ENCODE results near the gene TEX48.

TEX48 gene

DNA sequence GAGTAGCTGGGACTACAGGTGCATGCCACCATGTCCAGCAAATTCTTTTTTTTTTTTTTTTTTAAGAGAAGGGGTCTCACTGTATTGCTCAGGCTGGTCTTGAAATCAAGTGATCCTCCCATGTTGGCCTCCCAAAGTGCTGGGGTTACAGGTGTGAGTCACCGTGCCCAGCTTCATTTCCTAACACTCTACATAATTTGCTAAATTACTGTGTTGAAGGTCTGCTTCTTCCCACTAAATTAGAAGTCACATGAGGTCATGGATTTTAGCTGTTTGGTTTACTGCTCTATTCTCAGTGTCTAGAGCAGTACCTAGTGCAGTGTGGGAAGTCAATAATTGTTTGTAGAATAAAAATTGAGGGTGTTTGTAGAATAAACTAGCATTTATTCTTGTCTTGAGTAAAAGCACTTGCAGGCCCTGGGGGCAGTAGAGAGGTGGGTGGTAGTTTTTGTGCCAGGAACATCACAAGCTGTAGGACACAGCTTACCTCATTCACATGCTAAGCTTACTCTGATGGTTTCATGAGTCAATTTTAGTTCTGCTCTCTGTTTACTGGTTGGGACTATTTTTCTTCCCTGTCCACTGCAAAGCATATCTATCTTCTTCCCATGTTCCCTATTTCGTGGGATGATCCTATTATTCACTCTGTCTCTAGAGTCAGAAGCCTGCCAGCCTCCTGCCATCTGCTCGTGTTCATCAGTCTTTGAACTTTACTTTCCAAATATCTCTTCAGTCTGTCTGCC lies 7.0 kb downstream of the TEX48 start:
- DNase-seq (ENCODE audit: low spot score in 2 of 2) (no peak), ATAC-seq (replicated peaks; ENCODE audit: extremely low read depth, poor library complexity, severe bottlenecking) (no peak)
- H3K27ac Mint-ChIP-seq (ENCODE audit: low read depth) = no peak overlapping the region
- no peak overlapping the region for H3K4me3 Mint-ChIP-seq
- H3K36me3 Mint-ChIP-seq (ENCODE audit: insufficient read depth) = no peaks in the 10 kb centered on the region
- no peaks in the 10 kb centered on the region for H3K9me3 Mint-ChIP-seq
- no peaks in the 10 kb centered on the region for H3K4me1 Mint-ChIP-seq
- no peaks in the 10 kb centered on the region for H3K27me3 Mint-ChIP-seq

DNA sequence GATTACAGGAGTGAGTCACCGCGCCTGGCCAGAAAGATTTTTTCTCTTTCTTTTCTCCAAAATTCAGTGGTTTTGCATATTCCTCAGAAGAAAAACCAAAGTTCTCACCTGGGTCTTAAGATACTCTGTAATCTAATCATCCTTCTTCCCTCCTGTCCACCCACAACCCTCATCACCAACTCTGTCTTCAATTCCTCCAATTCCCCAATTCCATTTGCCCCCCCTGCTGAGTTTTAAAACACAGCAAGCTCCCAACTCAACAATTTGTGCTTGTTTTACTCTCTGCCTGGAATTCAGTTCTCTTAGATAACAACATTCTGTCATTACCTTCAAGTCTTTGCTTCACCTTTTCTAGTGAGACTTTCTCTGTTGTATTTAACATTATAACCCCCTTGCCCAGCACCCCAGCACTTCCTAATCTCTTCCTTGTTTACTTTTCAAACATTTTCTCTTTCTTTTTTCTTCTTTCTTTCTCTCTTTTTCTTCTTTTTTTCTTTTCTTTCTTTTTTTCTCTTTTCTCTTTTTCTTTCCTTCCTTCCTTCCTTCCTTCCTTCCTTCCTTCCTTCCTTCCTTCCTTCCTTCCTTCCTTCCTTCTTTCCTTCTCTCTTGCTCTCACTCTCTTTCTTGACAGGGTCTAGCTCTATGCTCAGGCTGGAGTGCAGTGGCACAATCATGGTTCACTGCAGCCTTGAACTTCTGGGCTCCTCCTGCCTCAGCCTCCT lies 7.8 kb downstream of the TEX48 start:
- no peak overlapping the region for H3K4me3 Mint-ChIP-seq
- ATAC-seq (replicated peaks; ENCODE audit: extremely low read depth, poor library complexity, severe bottlenecking) (no peak), DNase-seq (ENCODE audit: low spot score in 2 of 2) (no peak)
- H3K27me3 Mint-ChIP-seq = no peaks in the 10 kb centered on the region
- H3K9me3 Mint-ChIP-seq = no peaks in the 10 kb centered on the region
- no peak overlapping the region for H3K27ac Mint-ChIP-seq (ENCODE audit: low read depth)
- H3K36me3 Mint-ChIP-seq (ENCODE audit: insufficient read depth) = no peaks in the 10 kb centered on the region
- H3K4me1 Mint-ChIP-seq = no peaks in the 10 kb centered on the region

DNA sequence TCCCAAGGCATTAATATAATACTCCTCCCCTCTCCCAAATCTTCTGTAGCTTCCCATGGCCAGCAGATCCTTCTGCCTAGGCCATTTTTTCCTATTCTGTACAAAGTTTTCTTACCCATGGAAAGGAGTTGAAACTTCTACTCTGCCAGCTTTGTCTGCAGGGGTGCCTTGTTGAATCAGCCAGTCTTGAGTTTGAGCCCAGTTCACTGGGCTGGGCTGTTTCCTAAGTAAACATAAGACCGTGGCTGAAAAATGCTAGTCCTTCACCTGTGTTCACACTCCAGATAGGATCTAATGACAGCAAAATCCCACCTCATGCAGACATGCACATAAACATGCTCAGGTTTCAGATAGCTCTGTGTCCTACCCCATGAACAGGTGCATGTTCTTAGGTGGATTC lies 10.4 kb downstream of the TEX48 start:
- Mint-ChIP-seq H3K9me3 (no peaks in the 10 kb centered on the region), H3K27ac (ENCODE audit: low read depth) (no peak overlapping the region), H3K27me3 (no peaks in the 10 kb centered on the region), H3K4me1 (no peaks in the 10 kb centered on the region), H3K36me3 (ENCODE audit: insufficient read depth) (no peaks in the 10 kb centered on the region), H3K4me3 (no peak overlapping the region)
- no peak for ATAC-seq (replicated peaks; ENCODE audit: extremely low read depth, poor library complexity, severe bottlenecking)
- DNase-seq (ENCODE audit: low spot score in 2 of 2) = no peak

DNA sequence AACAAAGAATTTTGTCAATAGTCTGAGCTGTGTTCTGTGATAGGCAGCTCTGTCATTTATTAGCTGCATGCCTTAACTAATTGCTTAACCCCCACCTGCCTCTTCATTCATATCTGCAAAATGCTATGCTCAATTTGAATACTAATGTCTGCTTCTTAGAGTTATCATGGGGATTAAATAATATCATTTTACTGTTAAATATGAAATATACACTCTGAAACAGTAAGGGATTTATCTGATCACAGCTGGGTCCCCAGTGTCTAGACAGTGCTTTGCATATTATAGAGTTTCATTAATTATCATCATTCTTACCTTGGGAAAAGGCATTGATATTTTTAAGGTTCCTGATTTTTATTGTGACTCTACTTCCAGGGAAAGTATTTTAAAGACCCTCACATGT lies 12.0 kb downstream of the TEX48 start:
- DNase-seq (ENCODE audit: low spot score in 2 of 2) (no peak), ATAC-seq (replicated peaks; ENCODE audit: extremely low read depth, poor library complexity, severe bottlenecking) (no peak)
- H3K4me1 Mint-ChIP-seq = no peaks in the 10 kb centered on the region
- no peak overlapping the region for H3K27ac Mint-ChIP-seq (ENCODE audit: low read depth)
- no peaks in the 10 kb centered on the region for H3K36me3 Mint-ChIP-seq (ENCODE audit: insufficient read depth)
- peaks cover 10% of the 10 kb centered on the region for H3K27me3 Mint-ChIP-seq
- no peak overlapping the region for H3K4me3 Mint-ChIP-seq
- H3K9me3 Mint-ChIP-seq = no peaks in the 10 kb centered on the region

DNA sequence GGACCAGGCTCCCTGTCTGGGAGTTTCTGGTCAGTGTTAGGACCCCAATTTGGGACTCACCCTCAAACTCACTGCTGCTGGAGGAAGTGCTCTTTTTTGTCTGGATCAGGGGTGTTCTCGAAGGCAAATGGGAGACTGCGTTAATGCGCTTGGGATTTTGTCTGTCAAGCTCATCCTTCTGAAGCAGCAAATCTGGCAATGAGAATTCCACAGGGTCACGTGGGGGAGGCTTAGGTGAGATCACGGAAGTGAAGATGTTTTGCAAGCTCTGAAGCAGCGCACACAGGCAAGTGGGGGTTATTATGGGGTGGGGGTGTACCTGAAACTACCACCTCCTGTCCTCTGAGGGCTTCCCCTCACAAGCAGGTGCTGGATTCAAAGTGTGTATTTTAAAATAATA lies 13.8 kb downstream of the TEX48 start:
- no peaks in the 10 kb centered on the region for H3K4me1 Mint-ChIP-seq
- ATAC-seq (replicated peaks; ENCODE audit: extremely low read depth, poor library complexity, severe bottlenecking) (no peak), DNase-seq (ENCODE audit: low spot score in 2 of 2) (no peak)
- H3K4me3 Mint-ChIP-seq = no peak overlapping the region
- H3K36me3 Mint-ChIP-seq (ENCODE audit: insufficient read depth) = no peaks in the 10 kb centered on the region
- H3K27ac Mint-ChIP-seq (ENCODE audit: low read depth) = no peak overlapping the region
- peaks cover 22% of the 10 kb centered on the region for H3K27me3 Mint-ChIP-seq
- no peaks in the 10 kb centered on the region for H3K9me3 Mint-ChIP-seq

DNA sequence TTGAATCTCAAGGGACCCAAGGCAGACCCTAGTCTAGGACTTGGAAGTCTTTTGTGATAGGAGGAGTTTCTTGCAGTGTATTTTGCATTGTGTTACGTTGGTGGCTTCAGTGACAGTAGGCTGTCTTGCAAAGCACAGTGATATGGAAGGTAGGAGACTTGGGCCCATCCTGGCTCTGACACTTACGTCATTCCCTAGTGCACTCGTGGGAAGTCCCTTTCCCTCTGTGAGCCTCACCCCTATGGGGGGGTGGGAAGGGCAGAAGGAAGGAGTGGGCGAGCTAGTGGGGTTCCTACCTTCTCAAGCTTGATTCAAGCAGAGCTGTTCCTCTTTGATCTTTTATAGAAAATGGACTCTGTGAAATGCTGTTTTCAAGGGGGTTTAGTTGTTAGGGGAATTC lies 15.1 kb downstream of the TEX48 start:
- no peaks in the 10 kb centered on the region for H3K36me3 Mint-ChIP-seq (ENCODE audit: insufficient read depth)
- peaks cover 30% of the 10 kb centered on the region for H3K27me3 Mint-ChIP-seq
- H3K27ac Mint-ChIP-seq (ENCODE audit: low read depth) = no peak overlapping the region
- H3K9me3 Mint-ChIP-seq = no peaks in the 10 kb centered on the region
- no peaks in the 10 kb centered on the region for H3K4me1 Mint-ChIP-seq
- DNase-seq (ENCODE audit: low spot score in 2 of 2) (no peak), ATAC-seq (replicated peaks; ENCODE audit: extremely low read depth, poor library complexity, severe bottlenecking) (no peak)
- no peak overlapping the region for H3K4me3 Mint-ChIP-seq

DNA sequence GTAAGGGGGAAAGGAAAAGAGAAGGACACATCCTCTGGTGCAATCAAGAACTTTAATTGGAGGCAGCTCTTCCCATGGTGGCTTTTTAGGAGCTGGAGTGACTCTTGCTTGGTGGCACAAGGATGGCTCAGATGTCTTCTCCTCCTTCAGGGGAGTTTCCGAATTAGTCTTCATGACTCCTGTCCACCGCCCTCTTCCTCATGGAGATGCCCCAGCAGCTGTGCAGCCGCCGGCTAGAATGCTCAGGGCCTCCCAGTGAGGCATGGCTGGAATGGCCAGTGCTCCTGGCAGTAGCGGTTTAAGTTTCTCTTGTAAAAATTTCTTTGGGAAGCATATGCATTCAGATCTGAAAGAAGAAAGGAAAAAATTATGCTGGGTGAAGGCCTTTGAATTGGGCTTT lies 15.6 kb downstream of the TEX48 start:
- H3K27me3 Mint-ChIP-seq = peaks cover 32% of the 10 kb centered on the region
- DNase-seq (ENCODE audit: low spot score in 2 of 2) (no peak), ATAC-seq (replicated peaks; ENCODE audit: extremely low read depth, poor library complexity, severe bottlenecking) (no peak)
- H3K4me1 Mint-ChIP-seq = no peaks in the 10 kb centered on the region
- H3K4me3 Mint-ChIP-seq = no peak overlapping the region
- no peak overlapping the region for H3K27ac Mint-ChIP-seq (ENCODE audit: low read depth)
- H3K36me3 Mint-ChIP-seq (ENCODE audit: insufficient read depth) = no peaks in the 10 kb centered on the region
- no peaks in the 10 kb centered on the region for H3K9me3 Mint-ChIP-seq

DNA sequence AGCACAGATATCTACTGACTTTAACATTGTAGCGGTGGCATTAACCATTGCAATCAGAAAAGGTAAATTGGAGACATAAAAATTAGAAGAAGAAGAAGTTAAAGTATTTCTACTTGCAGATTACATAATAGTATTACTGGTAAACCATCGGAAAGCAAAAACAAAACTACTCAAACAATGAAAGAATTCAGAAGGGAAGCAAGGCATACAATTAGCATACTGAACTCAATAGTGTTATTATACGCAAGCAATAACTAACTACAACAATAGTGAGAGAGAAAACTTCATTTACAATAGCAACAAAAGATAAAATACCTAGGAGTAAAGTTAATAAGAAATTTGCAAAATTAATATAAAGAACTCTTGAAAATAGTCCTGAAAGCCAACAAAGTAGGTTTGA lies 17.8 kb downstream of the TEX48 start:
- ATAC-seq (replicated peaks; ENCODE audit: extremely low read depth, poor library complexity, severe bottlenecking) = no peak

DNA sequence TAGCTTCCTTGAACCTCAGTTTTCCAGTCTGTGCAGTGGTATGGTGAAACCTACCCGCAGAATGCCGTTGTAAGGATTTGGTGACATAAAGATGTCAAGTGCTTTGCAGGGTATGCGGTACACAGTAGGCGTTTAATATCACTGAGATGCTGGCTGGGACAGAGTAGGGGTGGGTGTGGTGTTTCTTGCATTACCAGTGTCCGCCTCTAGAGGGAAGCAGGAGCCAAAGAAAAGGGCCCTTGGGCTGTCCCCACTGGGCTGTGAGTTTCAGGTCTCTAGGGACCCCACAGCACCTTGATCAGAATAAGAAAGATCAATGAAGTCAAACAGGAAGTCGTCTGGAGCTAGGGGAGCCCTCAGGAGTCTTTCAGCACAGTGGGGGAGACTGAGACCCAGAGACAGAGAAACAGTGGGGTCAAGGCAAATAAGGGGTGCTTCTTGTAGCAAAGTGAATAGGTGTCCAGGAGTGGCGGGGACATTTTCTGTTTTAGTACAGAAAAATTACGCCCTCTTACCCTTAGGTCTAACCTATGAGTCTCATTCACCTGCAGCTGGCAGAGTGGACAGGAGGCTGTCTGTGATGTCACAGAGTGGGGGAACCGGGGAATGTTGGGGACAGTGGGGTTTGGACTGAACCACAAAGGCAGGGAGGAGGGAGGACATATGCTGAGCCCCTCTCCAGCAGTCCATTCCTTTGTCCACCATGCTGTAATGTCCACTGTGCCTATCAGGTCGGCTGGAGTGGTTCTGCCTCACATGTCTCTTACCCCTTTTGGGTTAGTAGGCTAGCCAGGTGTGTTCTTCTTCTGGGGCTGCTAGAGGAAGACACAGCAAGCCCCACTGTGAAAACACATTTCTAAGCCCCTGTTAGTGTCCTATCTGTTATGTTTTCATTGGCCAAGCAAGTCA lies 19.7 kb downstream of the TEX48 start:
- no peaks in the 10 kb centered on the region for H3K36me3 Mint-ChIP-seq (ENCODE audit: insufficient read depth)
- H3K4me3 Mint-ChIP-seq = no peak overlapping the region
- H3K9me3 Mint-ChIP-seq = no peaks in the 10 kb centered on the region
- H3K27me3 Mint-ChIP-seq = peaks cover 40% of the 10 kb centered on the region
- no peaks in the 10 kb centered on the region for H3K4me1 Mint-ChIP-seq
- DNase-seq (ENCODE audit: low spot score in 2 of 2) = peak; percentile 28 to 43
- no peak overlapping the region for H3K27ac Mint-ChIP-seq (ENCODE audit: low read depth)
- ATAC-seq (replicated peaks; ENCODE audit: extremely low read depth, poor library complexity, severe bottlenecking) = peak; percentile 68

More for the DNA sequence above, 17.8 kb downstream of the TEX48 start:
- Mint-ChIP-seq H3K9me3 (no peaks in the 10 kb centered on the region), H3K4me1 (no peaks in the 10 kb centered on the region), H3K36me3 (ENCODE audit: insufficient read depth) (no peaks in the 10 kb centered on the region), H3K27me3 (peaks cover 40% of the 10 kb centered on the region), H3K27ac (ENCODE audit: low read depth) (no peak overlapping the region), H3K4me3 (no peak overlapping the region)
- no peak for DNase-seq (ENCODE audit: low spot score in 2 of 2)

DNA sequence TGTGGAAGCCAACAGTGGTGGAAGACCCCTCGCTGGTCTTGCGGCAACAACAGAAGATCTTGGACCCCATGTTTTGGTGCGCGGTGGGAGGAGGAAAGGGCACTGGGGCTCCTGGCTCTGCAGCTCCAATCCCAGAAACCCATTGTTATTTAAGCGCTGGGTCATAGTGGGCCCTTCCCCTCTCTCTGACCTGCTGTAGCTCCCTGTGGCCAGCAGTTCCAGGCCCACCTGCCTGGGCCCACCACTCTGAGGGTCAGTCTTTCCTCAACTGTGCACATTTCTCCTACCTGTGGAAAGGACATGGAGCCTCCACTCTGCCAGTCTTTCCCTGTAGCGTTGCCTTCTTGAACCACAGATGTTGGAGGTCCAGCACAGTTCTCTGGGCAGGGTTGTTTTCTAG lies 24.3 kb downstream of the TEX48 start, which contains the start of gene TEX53:
TSS of gene TEX53 (minus strand) at position 101 of the 400 bp plus-strand sequence. CDS start at position 70, 31 bp downstream.
- DNase-seq (ENCODE audit: low spot score in 2 of 2) (no peak), ATAC-seq (replicated peaks; ENCODE audit: extremely low read depth, poor library complexity, severe bottlenecking) (no peak)
- peaks cover 18% of the 10 kb centered on the region for H3K27me3 Mint-ChIP-seq
- H3K36me3 Mint-ChIP-seq (ENCODE audit: insufficient read depth) = no peaks in the 10 kb centered on the region
- H3K27ac Mint-ChIP-seq (ENCODE audit: low read depth) = no peak within 1 kb of the TSS
- H3K9me3 Mint-ChIP-seq = no peaks in the 10 kb centered on the region
- H3K4me1 Mint-ChIP-seq = peaks cover 9% of the 10 kb centered on the region
- H3K4me3 Mint-ChIP-seq = no peak within 1 kb of the TSS

DNA sequence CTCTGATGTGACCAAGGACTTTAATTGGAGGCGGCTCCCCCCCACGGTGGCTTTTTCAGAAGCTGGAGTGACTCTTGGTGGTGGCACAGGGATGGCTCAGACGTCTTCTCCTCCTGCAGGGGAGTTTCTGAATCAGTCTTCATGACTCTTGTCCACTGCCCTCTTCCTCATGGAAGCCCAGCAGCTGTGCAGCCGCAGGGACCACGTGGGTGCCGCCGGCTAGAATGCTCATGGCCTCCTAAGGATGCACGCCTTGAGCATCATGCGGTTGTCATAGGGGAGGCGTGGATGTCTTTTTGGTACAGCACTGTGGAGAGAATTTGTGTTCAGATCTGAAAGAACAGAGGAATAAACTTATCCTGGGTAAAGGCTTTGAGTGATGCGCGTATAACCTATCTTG lies 25.7 kb downstream of the TEX48 start:
- Mint-ChIP-seq H3K4me1 (peaks cover 9% of the 10 kb centered on the region), H3K27ac (ENCODE audit: low read depth) (no peak overlapping the region)
- no peak for ATAC-seq (replicated peaks; ENCODE audit: extremely low read depth, poor library complexity, severe bottlenecking)

DNA sequence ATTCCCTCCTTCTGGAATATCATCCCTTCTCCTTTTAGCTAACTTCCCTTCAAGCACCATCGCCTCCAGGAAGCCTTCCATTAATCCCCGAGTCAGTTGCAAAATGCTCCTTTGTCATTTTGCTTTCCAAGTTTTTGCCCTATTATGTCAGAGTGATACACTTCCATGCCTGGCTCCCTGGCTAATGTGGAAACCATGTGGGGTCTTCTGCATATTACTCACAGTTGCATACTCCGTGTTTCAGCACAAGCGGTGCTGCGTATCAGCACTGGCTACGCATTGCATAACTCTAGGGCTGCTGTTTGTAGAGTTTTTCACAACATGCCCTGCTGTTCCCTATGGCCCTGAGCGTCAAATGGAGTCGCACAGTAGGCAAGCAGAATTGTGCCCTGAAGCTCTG lies 26.3 kb downstream of the TEX48 start:
- H3K4me1 Mint-ChIP-seq = peaks cover 9% of the 10 kb centered on the region
- no peak overlapping the region for H3K4me3 Mint-ChIP-seq
- ATAC-seq (replicated peaks; ENCODE audit: extremely low read depth, poor library complexity, severe bottlenecking) (no peak), DNase-seq (ENCODE audit: low spot score in 2 of 2) (no peak)
- H3K9me3 Mint-ChIP-seq = no peaks in the 10 kb centered on the region
- H3K27ac Mint-ChIP-seq (ENCODE audit: low read depth) = no peak overlapping the region
- no peaks in the 10 kb centered on the region for H3K36me3 Mint-ChIP-seq (ENCODE audit: insufficient read depth)
- H3K27me3 Mint-ChIP-seq = peaks cover 6% of the 10 kb centered on the region

More for the DNA sequence above, 25.7 kb downstream of the TEX48 start:
- no peak overlapping the region for H3K4me3 Mint-ChIP-seq
- peaks cover 8% of the 10 kb centered on the region for H3K27me3 Mint-ChIP-seq
- no peaks in the 10 kb centered on the region for H3K36me3 Mint-ChIP-seq (ENCODE audit: insufficient read depth)
- H3K9me3 Mint-ChIP-seq = no peaks in the 10 kb centered on the region
- DNase-seq (ENCODE audit: low spot score in 2 of 2) = no peak

Measured in central memory CD8-positive, alpha-beta T cell (primary cell).